ENCODE data around the gene PPP2R5A.

The PPP2R5A gene

GRCh38 chr1:212323066-212323465 is 37.9 kb downstream of the PPP2R5A start:
- H3K36me3 ChIP-seq (ENCODE audit: control insufficient read depth in 4 of 4, insufficient read depth in 4 of 4, low read length in 3 of 4) = peaks cover 0 to 3% (median under 1%) of the 10 kb centered on the region in 4 experiments
- no peaks in the 10 kb centered on the region for H3K9me3 ChIP-seq (ENCODE audit: control extremely low read depth in 1 of 5, control insufficient read depth in 4 of 5, insufficient read depth in 2 of 5, low read depth in 1 of 5, low read length in 4 of 5)
- POLR2A ChIA-PET = no interaction called here
- H3K4me1 ChIP-seq (ENCODE audit: control extremely low read depth in 1 of 4, control insufficient read depth in 4 of 4, insufficient read depth in 4 of 4, low read length in 3 of 4) = no peaks in the 10 kb centered on the region
- no peak for DNase-seq
- no peak overlapping the region for H3K27ac ChIP-seq (ENCODE audit: insufficient read depth in 1 of 2, low read depth in 1 of 2, low read length in 2 of 2, poor library complexity in 1 of 2, severe bottlenecking in 2 of 2)
- H3K4me3 ChIP-seq (ENCODE audit: control insufficient read depth in 1 of 7, extremely low read depth in 1 of 7, insufficient read depth in 4 of 7, low read depth in 2 of 7, low read length in 6 of 7) = no peak overlapping the region
- no CpG with 5 or more reads among the region's 3 CpGs for WGBS (ENCODE audit: insufficient coverage)
- H3K27me3 ChIP-seq (replicated peaks in 2 of 5; ENCODE audit: control insufficient read depth in 4 of 5, insufficient read depth in 5 of 5, low read length in 4 of 5) = no peaks in the 10 kb centered on the region
- CTCF ChIA-PET = no interaction called here

- no peaks in the 10 kb centered on the region for H3K4me1 ChIP-seq (ENCODE audit: control extremely low read depth in 1 of 4, control insufficient read depth in 4 of 4, insufficient read depth in 4 of 4, low read length in 3 of 4)
- 75% methylated on average over 2 of the region's 3 CpGs for WGBS (ENCODE audit: insufficient coverage)
- ChIA-PET POLR2A (no interaction called here), CTCF (interaction anchor here (1.4 kb wide), 1 partner anchor 264 kb away, joined by 4 read pairs; no protein-coding TSS in a partner anchor)
- H3K4me3 ChIP-seq (ENCODE audit: control insufficient read depth in 1 of 7, extremely low read depth in 1 of 7, insufficient read depth in 4 of 7, low read depth in 2 of 7, low read length in 6 of 7) = no peak overlapping the region
- no peak for DNase-seq
- no peaks in the 10 kb centered on the region for H3K9me3 ChIP-seq (ENCODE audit: control extremely low read depth in 1 of 5, control insufficient read depth in 4 of 5, insufficient read depth in 2 of 5, low read depth in 1 of 5, low read length in 4 of 5)
- H3K27ac ChIP-seq (ENCODE audit: insufficient read depth in 1 of 2, low read depth in 1 of 2, low read length in 2 of 2, poor library complexity in 1 of 2, severe bottlenecking in 2 of 2) = no peak overlapping the region
- H3K36me3 ChIP-seq (ENCODE audit: control insufficient read depth in 4 of 4, insufficient read depth in 4 of 4, low read length in 3 of 4) = peaks cover 0 to 12% (median 5%) of the 10 kb centered on the region in 4 experiments
- H3K27me3 ChIP-seq (replicated peaks in 2 of 5; ENCODE audit: control insufficient read depth in 4 of 5, insufficient read depth in 5 of 5, low read length in 4 of 5) = no peaks in the 10 kb centered on the region
Measured at GRCh38 chr1:212326541-212326940, 41.3 kb downstream of the PPP2R5A start.

GRCh38 chr1:212328248-212328647 is 43.0 kb downstream of the PPP2R5A start:
- WGBS (ENCODE audit: insufficient coverage) = 97% methylated on average over 3 of the region's 4 CpGs
- POLR2A ChIA-PET = no interaction called here
- no peak for DNase-seq
- Histone ChIP-seq H3K36me3 (ENCODE audit: control insufficient read depth in 4 of 4, insufficient read depth in 4 of 4, low read length in 3 of 4) (peaks cover under 1 to 25% (median 8%) of the 10 kb centered on the region in 4 experiments), H3K4me1 (ENCODE audit: control extremely low read depth in 1 of 4, control insufficient read depth in 4 of 4, insufficient read depth in 4 of 4, low read length in 3 of 4) (no peaks in the 10 kb centered on the region), H3K4me3 (ENCODE audit: control insufficient read depth in 1 of 7, extremely low read depth in 1 of 7, insufficient read depth in 4 of 7, low read depth in 2 of 7, low read length in 6 of 7) (no peak overlapping the region), H3K9me3 (ENCODE audit: control extremely low read depth in 1 of 5, control insufficient read depth in 4 of 5, insufficient read depth in 2 of 5, low read depth in 1 of 5, low read length in 4 of 5) (no peaks in the 10 kb centered on the region), H3K27me3 (replicated peaks in 2 of 5; ENCODE audit: control insufficient read depth in 4 of 5, insufficient read depth in 5 of 5, low read length in 4 of 5) (no peaks in the 10 kb centered on the region), H3K27ac (ENCODE audit: insufficient read depth in 1 of 2, low read depth in 1 of 2, low read length in 2 of 2, poor library complexity in 1 of 2, severe bottlenecking in 2 of 2) (no peak overlapping the region)
- CTCF ChIA-PET = interaction anchor here (1.9 to 2.2 kb wide), 2 partner anchors 17 to 257 kb away, joined by 5 to 9 read pairs; no protein-coding TSS in a partner anchor

GRCh38 chr1:212329105-212329504 is 43.9 kb downstream of the PPP2R5A start:
- Histone ChIP-seq H3K27me3 (replicated peaks in 2 of 5; ENCODE audit: control insufficient read depth in 4 of 5, insufficient read depth in 5 of 5, low read length in 4 of 5) (no peaks in the 10 kb centered on the region), H3K4me1 (ENCODE audit: control extremely low read depth in 1 of 4, control insufficient read depth in 4 of 4, insufficient read depth in 4 of 4, low read length in 3 of 4) (no peaks in the 10 kb centered on the region), H3K9me3 (ENCODE audit: control extremely low read depth in 1 of 5, control insufficient read depth in 4 of 5, insufficient read depth in 2 of 5, low read depth in 1 of 5, low read length in 4 of 5) (peaks cover 0 to 6% (median 0%) of the 10 kb centered on the region in 5 experiments), H3K36me3 (ENCODE audit: control insufficient read depth in 4 of 4, insufficient read depth in 4 of 4, low read length in 3 of 4) (peaks cover 6 to 32% (median 15%) of the 10 kb centered on the region in 4 experiments), H3K27ac (ENCODE audit: insufficient read depth in 1 of 2, low read depth in 1 of 2, low read length in 2 of 2, poor library complexity in 1 of 2, severe bottlenecking in 2 of 2) (no peak overlapping the region), H3K4me3 (ENCODE audit: control insufficient read depth in 1 of 7, extremely low read depth in 1 of 7, insufficient read depth in 4 of 7, low read depth in 2 of 7, low read length in 6 of 7) (no peak overlapping the region)
- DNase-seq = no peak
- WGBS (ENCODE audit: insufficient coverage) = no CpG with 5 or more reads among the region's 2 CpGs
- CTCF ChIA-PET = interaction anchor here (1.9 to 2.2 kb wide), 2 partner anchors 17 to 258 kb away, joined by 5 to 9 read pairs; no protein-coding TSS in a partner anchor
- POLR2A ChIA-PET = no interaction called here

GRCh38 chr1:212341090-212341489 is 55.9 kb downstream of the PPP2R5A start:
- Histone ChIP-seq H3K4me1 (ENCODE audit: control extremely low read depth in 1 of 4, control insufficient read depth in 4 of 4, insufficient read depth in 4 of 4, low read length in 3 of 4) (no peaks in the 10 kb centered on the region), H3K4me3 (ENCODE audit: control insufficient read depth in 1 of 7, extremely low read depth in 1 of 7, insufficient read depth in 4 of 7, low read depth in 2 of 7, low read length in 6 of 7) (no peak overlapping the region), H3K36me3 (ENCODE audit: control insufficient read depth in 4 of 4, insufficient read depth in 4 of 4, low read length in 3 of 4) (peaks cover 14 to 45% (median 16%) of the 10 kb centered on the region in 4 experiments), H3K27ac (ENCODE audit: insufficient read depth in 1 of 2, low read depth in 1 of 2, low read length in 2 of 2, poor library complexity in 1 of 2, severe bottlenecking in 2 of 2) (no peak overlapping the region), H3K9me3 (ENCODE audit: control extremely low read depth in 1 of 5, control insufficient read depth in 4 of 5, insufficient read depth in 2 of 5, low read depth in 1 of 5, low read length in 4 of 5) (no peaks in the 10 kb centered on the region), H3K27me3 (replicated peaks in 2 of 5; ENCODE audit: control insufficient read depth in 4 of 5, insufficient read depth in 5 of 5, low read length in 4 of 5) (no peaks in the 10 kb centered on the region)
- WGBS (ENCODE audit: insufficient coverage) = no CpG with 5 or more reads among the region's 1 CpG
- DNase-seq = no peak
- POLR2A ChIA-PET = no interaction called here
- CTCF ChIA-PET = interaction anchor here (1.2 to 3.3 kb wide), 3 partner anchors 25 to 270 kb away, joined by 4 to 14 read pairs (median 5); no protein-coding TSS in a partner anchor

- no peak overlapping the region for H3K4me3 ChIP-seq (ENCODE audit: control insufficient read depth in 1 of 7, extremely low read depth in 1 of 7, insufficient read depth in 4 of 7, low read depth in 2 of 7, low read length in 6 of 7)
- no peak overlapping the region for H3K27ac ChIP-seq (ENCODE audit: insufficient read depth in 1 of 2, low read depth in 1 of 2, low read length in 2 of 2, poor library complexity in 1 of 2, severe bottlenecking in 2 of 2)
- peaks cover 12 to 63% (median 15%) of the 10 kb centered on the region in 4 experiments for H3K36me3 ChIP-seq (ENCODE audit: control insufficient read depth in 4 of 4, insufficient read depth in 4 of 4, low read length in 3 of 4)
- H3K27me3 ChIP-seq (replicated peaks in 2 of 5; ENCODE audit: control insufficient read depth in 4 of 5, insufficient read depth in 5 of 5, low read length in 4 of 5) = no peaks in the 10 kb centered on the region
- no peaks in the 10 kb centered on the region for H3K4me1 ChIP-seq (ENCODE audit: control extremely low read depth in 1 of 4, control insufficient read depth in 4 of 4, insufficient read depth in 4 of 4, low read length in 3 of 4)
- CTCF ChIA-PET = interaction anchor here (1.7 kb wide), 1 partner anchor 16 kb away, joined by 6 read pairs; no protein-coding TSS in a partner anchor
- H3K9me3 ChIP-seq (ENCODE audit: control extremely low read depth in 1 of 5, control insufficient read depth in 4 of 5, insufficient read depth in 2 of 5, low read depth in 1 of 5, low read length in 4 of 5) = no peaks in the 10 kb centered on the region
- 100% methylated on average over 2 of the region's 4 CpGs for WGBS (ENCODE audit: insufficient coverage)
- POLR2A ChIA-PET = interaction anchor here (0.7 kb wide), 1 partner anchor 457 kb away, joined by 3 read pairs; no protein-coding TSS in a partner anchor
- no peak for DNase-seq
Measured at GRCh38 chr1:212344905-212345304, 59.7 kb downstream of the PPP2R5A start.

- Histone ChIP-seq H3K9me3 (ENCODE audit: control extremely low read depth in 1 of 5, control insufficient read depth in 4 of 5, insufficient read depth in 2 of 5, low read depth in 1 of 5, low read length in 4 of 5) (no peaks in the 10 kb centered on the region), H3K27me3 (replicated peaks in 2 of 5; ENCODE audit: control insufficient read depth in 4 of 5, insufficient read depth in 5 of 5, low read length in 4 of 5) (no peaks in the 10 kb centered on the region), H3K27ac (ENCODE audit: insufficient read depth in 1 of 2, low read depth in 1 of 2, low read length in 2 of 2, poor library complexity in 1 of 2, severe bottlenecking in 2 of 2) (no peak overlapping the region), H3K36me3 (ENCODE audit: control insufficient read depth in 4 of 4, insufficient read depth in 4 of 4, low read length in 3 of 4) (peaks cover 12 to 65% (median 16%) of the 10 kb centered on the region in 4 experiments), H3K4me1 (ENCODE audit: control extremely low read depth in 1 of 4, control insufficient read depth in 4 of 4, insufficient read depth in 4 of 4, low read length in 3 of 4) (no peaks in the 10 kb centered on the region), H3K4me3 (ENCODE audit: control insufficient read depth in 1 of 7, extremely low read depth in 1 of 7, insufficient read depth in 4 of 7, low read depth in 2 of 7, low read length in 6 of 7) (no peak overlapping the region)
- WGBS (ENCODE audit: insufficient coverage) = no CpG with 5 or more reads among the region's 1 CpG
- POLR2A ChIA-PET = no interaction called here
- no peak for DNase-seq
- CTCF ChIA-PET = interaction anchor here (1.0 to 1.9 kb wide), 2 partner anchors 19 to 60 kb away, joined by 3 to 5 read pairs; no protein-coding TSS in a partner anchor
Measured at GRCh38 chr1:212346601-212347000, 61.4 kb downstream of the PPP2R5A start.
